Stimulated activated CD4-positive, alpha-beta T cell treated with anti-CD3 and anti-CD28 coated beads, Interleukin-4, amount 100 ng/mL, for 1 hour (primary cell): Measurements from ENCODE around the gene CHST15.
A peak's percentile ranks its signal among the peaks of the same experiment; 100 is the strongest.
"Not testable (repeated sequence)": the region's sequence is repeated elsewhere in the genome, so short reads cannot be mapped to it uniquely, and the experiment has no call there.

Source experiments
- DNase-seq: peaks from one replicate; pipeline ENCODE4 v3.0.0-alpha.2; 2020

CHST15 gene

DNA sequence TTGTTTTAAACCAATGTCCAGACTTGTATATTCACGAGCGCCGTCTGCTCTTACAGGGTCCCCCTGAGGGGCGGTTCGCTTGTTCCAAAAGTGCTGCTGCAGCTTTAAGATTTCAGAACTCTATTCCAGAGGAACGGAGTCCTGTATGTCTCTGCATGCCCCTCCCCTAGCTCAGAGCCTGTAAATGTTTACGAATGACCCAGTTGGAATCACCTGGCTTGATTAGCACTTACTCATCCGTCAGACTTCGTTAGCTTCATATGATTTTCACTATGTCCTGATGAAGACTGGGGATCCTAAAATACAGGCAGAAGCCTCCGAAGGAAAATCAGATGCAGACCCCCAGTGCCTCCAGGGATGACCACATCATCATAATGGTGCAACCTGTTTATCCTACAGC, 4.5 kb upstream of the CHST15 start:
- DNase-seq: no peak

- DNase-seq: no peak
These were observed 3.1 kb upstream of the CHST15 start for GRCh38 chr10:124096494-124096893.

GRCh38 chr10:124095801-124096200, 2.4 kb upstream of the CHST15 start:
- DNase-seq: not testable (repeated sequence)

DNA sequence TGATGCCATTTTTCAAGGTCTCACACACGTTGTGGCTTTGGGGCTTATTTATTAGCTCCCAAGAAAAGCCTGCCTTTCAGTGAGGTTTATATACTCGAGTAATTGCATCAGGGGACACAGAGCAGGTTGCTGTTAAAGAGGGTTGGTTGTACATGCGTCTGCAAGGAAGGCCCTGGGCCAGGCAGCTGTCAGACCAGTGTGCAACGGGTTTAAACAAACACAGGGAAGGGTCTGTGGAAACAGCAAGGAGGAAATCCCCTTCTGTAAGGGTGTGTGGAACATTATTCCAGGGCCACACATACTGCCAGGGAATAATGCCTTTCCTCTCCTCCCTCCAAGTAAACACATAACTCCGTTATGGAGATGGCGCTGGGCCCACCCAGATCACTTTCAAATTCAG, 1.7 kb upstream of the CHST15 start:
- DNase-seq: no peak

- DNase-seq: no peak
These were observed 1.0 kb upstream of the CHST15 start for GRCh38 chr10:124094419-124094785.

DNA sequence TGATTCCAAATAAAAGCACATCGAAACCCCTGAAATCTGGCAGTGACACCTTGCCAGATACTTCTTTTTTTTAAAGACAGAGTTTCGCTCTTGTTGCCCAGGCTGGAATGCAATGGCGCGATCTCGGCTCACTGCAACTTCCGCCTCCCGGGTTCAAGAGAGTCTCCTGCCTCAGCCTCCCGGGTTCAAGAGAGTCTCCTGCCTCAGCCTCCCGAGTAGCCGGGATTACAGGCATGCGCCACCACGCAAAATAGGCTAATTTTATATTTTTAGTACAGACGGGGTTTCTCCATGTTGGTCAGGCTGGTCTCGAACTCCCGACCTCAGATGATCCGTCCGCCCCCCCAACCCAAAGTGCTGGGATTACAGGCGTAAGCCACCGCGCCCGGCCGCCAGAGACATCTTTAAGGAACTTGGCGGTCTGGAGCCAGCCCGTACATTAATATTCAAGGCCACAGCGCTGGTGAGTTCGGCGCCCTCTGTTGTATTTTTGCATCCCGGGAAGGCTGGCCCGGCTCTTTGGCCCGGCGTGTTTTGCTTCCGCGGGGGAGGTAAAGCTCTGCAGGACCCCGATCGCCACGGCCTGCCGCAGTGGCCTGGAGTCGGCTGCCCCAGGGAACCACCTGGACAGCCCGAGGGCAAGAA, 498 bp upstream of the CHST15 start:
- DNase-seq: not testable (repeated sequence)

GRCh38 chr10:124092250-124092859, 1.0 kb downstream of the CHST15 start:
- peak; percentile 20 for DNase-seq

- DNase-seq: no peak
These were observed 1.6 kb downstream of the CHST15 start for GRCh38 chr10:124091646-124092249.

DNA sequence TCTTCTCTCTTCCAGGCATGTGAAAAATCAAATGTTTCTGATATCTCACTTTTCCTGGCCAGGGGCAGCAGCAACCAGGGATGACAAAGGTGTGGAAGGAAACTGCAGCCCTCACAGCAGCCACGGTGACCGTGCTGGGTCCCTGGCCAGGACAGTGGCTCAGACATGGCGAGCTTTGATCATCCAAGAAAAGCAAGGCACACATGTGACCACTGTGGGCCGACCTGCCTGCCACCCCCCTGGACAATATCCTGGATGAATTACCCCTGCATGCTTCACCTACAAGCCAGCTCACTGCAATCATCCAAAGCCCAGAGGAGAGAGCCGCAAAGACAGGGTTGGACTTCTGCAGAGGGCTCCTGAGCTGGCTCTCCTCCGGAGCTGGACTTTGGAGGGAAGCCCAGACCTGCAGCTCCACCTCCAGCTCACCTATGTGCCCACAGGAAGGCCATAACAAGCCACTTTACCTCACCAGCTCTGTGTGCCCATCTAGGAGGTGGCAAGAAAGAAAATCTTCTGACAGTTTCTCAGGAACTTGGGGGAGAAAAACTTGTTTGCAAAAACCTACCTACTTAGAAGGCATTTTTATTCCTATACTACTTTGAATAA, 2.7 kb downstream of the CHST15 start:
- DNase-seq: no peak

DNA sequence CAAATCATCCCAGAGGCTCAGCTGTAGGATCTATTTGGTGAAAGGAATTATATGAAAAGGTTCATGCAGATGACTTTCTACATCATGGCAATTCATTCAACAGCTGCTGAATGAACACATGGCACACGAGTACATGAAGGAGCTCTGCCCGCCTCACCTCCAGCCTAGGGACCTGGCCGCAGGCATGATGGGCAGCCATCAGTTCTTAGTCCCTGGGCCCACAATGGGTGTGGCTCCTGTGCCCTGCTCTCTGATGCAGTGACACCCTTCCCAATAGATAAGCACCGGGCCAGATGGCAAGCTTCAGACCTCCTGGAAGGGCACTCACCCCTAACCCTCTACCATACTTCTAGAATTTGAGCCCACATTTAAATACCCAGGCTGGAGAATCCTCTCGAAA, 3.5 kb downstream of the CHST15 start:
- no peak for DNase-seq

DNA sequence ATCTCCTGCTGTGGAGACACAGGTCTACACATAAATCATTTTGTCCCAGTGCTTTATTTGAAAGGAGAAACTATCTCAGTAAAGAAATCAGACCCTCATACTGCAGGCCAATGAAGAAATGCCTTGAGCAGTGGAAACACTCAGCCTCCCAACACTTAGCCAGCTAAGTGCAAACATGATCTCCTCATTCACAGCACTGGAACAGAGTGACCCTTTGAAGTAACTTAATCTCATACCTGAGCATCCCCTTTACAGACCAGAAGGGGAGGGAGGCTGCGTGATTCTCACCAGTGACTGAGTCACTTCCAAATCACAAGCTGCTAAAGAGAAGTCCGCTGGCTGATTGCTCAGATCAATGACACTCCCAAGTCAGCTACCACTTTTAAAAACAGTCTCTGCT, 4.5 kb downstream of the CHST15 start:
- DNase-seq: no peak

GRCh38 chr10:124087672-124088634, 5.4 kb downstream of the CHST15 start:
- no peak for DNase-seq

DNA sequence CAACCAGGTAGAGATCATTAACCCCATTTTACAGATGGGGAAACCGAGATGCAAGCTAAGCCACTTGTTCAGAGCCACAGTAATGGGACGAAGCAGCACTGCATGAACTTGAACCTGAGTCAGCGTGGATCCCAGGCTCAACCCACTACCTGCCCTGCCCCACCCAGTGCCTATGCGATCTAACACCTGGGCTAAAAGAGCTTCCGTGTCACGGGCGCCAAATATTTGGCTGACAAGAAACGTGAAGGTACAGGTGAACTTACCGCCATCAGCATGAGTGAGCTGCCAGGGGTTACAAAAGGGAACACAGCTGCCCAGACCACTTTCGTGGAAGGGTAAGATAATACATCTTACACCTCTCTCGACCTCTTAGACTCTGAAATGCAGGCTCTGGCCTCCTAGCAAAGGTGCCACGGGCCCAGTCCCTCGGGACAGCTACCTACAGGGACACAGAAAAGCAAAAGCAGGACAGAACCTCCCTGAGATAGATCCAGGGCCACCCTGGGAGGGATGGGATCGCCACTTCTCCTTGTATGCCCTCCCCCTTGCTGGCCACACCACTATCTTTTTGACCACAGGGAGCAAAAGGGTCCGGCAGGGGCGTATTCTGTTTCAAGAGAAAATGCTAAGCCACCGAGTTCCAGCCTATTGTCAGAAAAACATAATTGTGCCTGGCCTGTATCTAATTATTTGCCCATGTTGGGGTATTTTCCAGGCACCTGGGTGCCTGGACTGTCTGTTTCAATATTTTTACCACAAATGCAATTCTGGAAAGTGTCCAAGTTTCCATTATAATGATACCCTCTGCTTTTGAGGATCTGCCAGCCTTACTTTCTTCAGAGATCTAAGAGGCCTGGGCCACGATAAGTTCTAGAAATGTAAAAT, 6.4 kb downstream of the CHST15 start:
- no peak for DNase-seq

GRCh38 chr10:124086097-124086710, 7.2 kb downstream of the CHST15 start:
- no peak for DNase-seq

GRCh38 chr10:124085680-124086079, 7.7 kb downstream of the CHST15 start:
- DNase-seq: no peak

- no peak for DNase-seq
These were observed 8.7 kb downstream of the CHST15 start for GRCh38 chr10:124084708-124085107.

- DNase-seq: no peak
These were observed 9.5 kb downstream of the CHST15 start for GRCh38 chr10:124083740-124084397.

GRCh38 chr10:124083047-124083739, 10.2 kb downstream of the CHST15 start:
- DNase-seq: no peak

DNA sequence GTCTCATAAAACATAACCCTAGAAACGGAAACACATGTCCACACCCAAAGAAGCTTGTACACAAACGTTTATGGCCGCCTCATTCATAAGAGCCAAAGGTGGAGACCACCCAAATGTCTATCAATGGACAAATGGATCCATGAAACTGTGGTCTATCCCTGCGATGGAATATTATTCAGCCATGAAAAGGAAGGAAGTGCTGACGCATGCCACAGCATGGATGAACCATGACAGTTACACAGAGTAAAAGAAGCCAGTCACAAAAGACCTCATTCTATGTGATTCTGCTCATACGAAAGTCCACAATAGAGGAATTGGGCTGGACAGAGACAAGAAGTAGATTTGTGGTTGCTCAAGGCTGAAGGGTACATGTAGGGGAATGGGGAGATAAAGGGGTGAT, 10.8 kb downstream of the CHST15 start:
- DNase-seq: no peak

GRCh38 chr10:124081547-124082140, 11.8 kb downstream of the CHST15 start:
- DNase-seq: no peak
